ENCODE measurements around the gene THNSL1.
"Not testable (repeated sequence)": the region's sequence is repeated elsewhere in the genome, so short reads cannot be mapped to it uniquely, and the experiment has no call there.

Gene THNSL1

GRCh38 chr10:24993237-24993958, 23.0 kb upstream of the THNSL1 start:
- TF ChIP-seq CTCF (IDR thresholded peaks at IDR 0.05; ENCODE audit: insufficient read depth, low read length, missing control alignments) = no peak
- ChIA-PET POLR2A (no interaction called here), CTCF (interaction anchor here (1.6 kb wide), 1 partner anchor 376 kb away, joined by 6 read pairs; no protein-coding TSS in a partner anchor)
- H3K4me3 ChIP-seq (ENCODE audit: low read depth, low read length) = no peak overlapping the region
- DNase-seq (ENCODE audit: low read depth, low spot score) = no peak

GRCh38 chr10:24995072-24995471, 21.3 kb upstream of the THNSL1 start:
- CTCF ChIA-PET = interaction anchor here (1.2 to 1.3 kb wide), 2 partner anchors 11 to 352 kb away, joined by 3 to 5 read pairs; no protein-coding TSS in a partner anchor
- no peak for TF ChIP-seq CTCF (IDR thresholded peaks at IDR 0.05; ENCODE audit: insufficient read depth, low read length, missing control alignments)
- H3K4me3 ChIP-seq (ENCODE audit: low read depth, low read length) = no peak overlapping the region
- POLR2A ChIA-PET = no interaction called here
- DNase-seq (ENCODE audit: low read depth, low spot score) = no peak

GRCh38 chr10:24998044-24998443, 18.4 kb upstream of the THNSL1 start:
- TF ChIP-seq CTCF (IDR thresholded peaks at IDR 0.05; ENCODE audit: insufficient read depth, low read length, missing control alignments) = no peak
- POLR2A ChIA-PET = no interaction called here
- CTCF ChIA-PET = interaction anchor here (0.8 kb wide), 1 partner anchor 8 kb away, joined by 3 read pairs; no protein-coding TSS in a partner anchor

GRCh38 chr10:25011591-25011990, 4.8 kb upstream of the THNSL1 start:
- H3K4me3 ChIP-seq (ENCODE audit: low read depth, low read length); CTCF ChIA-PET; DNase-seq (ENCODE audit: low read depth, low spot score); POLR2A ChIA-PET: not testable (repeated sequence)

More at GRCh38 chr10:24998044-24998443, 18.4 kb upstream of the THNSL1 start:
- H3K4me3 ChIP-seq (ENCODE audit: low read depth, low read length) = no peak overlapping the region
- no peak for DNase-seq (ENCODE audit: low read depth, low spot score)

GRCh38 chr10:25014579-25014978, 1.8 kb upstream of the THNSL1 start:
- TF ChIP-seq CTCF (IDR thresholded peaks at IDR 0.05; ENCODE audit: insufficient read depth, low read length, missing control alignments) = no peak
- ChIA-PET POLR2A (no interaction called here), CTCF (interaction anchor here (0.7 kb wide), 1 partner anchor 24 kb away, joined by 3 read pairs; no protein-coding TSS in a partner anchor)
- DNase-seq (ENCODE audit: low read depth, low spot score) = no peak
- H3K4me3 ChIP-seq (ENCODE audit: low read depth, low read length) = no peak overlapping the region

GRCh38 chr10:25015828-25016375, 510 bp upstream of the THNSL1 start, which contains the start of gene ENKUR:
Gene ENKUR, minus strand, starts transcription at chr10:25016158. Its CDS starts 222 bp downstream, at chr10:25015936.
- DNase-seq (ENCODE audit: low read depth, low spot score) = peak; percentile 33
- CTCF ChIA-PET = interaction anchor here (2.1 kb wide), 1 partner anchor 65 kb away, joined by 13 read pairs; no protein-coding TSS in a partner anchor
- peak within 1 kb of the TSS; percentile 68 for H3K4me3 ChIP-seq (ENCODE audit: low read depth, low read length)
- no peak for TF ChIP-seq CTCF (IDR thresholded peaks at IDR 0.05; ENCODE audit: insufficient read depth, low read length, missing control alignments)
- POLR2A ChIA-PET = no interaction called here

Measured in AG04449 (cell line).